ENCODE results near the gene MT4.
A peak's percentile ranks its signal among the peaks of the same experiment; 100 is the strongest.

The MT4 gene

GRCh38 chr16:56564793-56565477 is at the start of gene MT4:
Gene MT4 (plus strand): TSS chr16:56565073. CDS start chr16:56565129, 56 bp downstream.
- no peaks in the 10 kb centered on the region for H3K36me3 ChIP-seq
- H3K9ac ChIP-seq, result no peak within 1 kb of the TSS
- no peak within 1 kb of the TSS for H3K4me3 ChIP-seq
- H4K20me1 ChIP-seq, result no peaks in the 10 kb centered on the region
- H3K4me2 ChIP-seq, result no peak within 1 kb of the TSS
- no peaks in the 10 kb centered on the region for H3K27me3 ChIP-seq
- TF ChIP-seq Cebpa-rat (IDR thresholded peaks at IDR 0.05), result no peak
- H3K27ac ChIP-seq, result no peak within 1 kb of the TSS
- H3K9me3 ChIP-seq, result no peaks in the 10 kb centered on the region
- H3K4me1 ChIP-seq, result peaks cover 14% of the 10 kb centered on the region; the same call in 1 of the 2 replicates

- no peak overlapping the region for H3K4me3 ChIP-seq
Observed at GRCh38 chr16:56515665-56516064, 49.2 kb upstream of the MT4 start.

GRCh38 chr16:56517206-56517605 is 47.7 kb upstream of the MT4 start:
- H3K36me3 ChIP-seq, result peaks cover under 1% of the 10 kb centered on the region; the same call in 1 of the 2 replicates
- peaks cover 23% of the 10 kb centered on the region for H3K4me1 ChIP-seq
- no peak for TF ChIP-seq Cebpa-rat (IDR thresholded peaks at IDR 0.05)
- H3K4me2 ChIP-seq, result no peak overlapping the region
- no peaks in the 10 kb centered on the region for H3K27me3 ChIP-seq
- H3K27ac ChIP-seq, result no peak overlapping the region
- H3K9ac ChIP-seq, result no peak overlapping the region
- H3K9me3 ChIP-seq, result no peaks in the 10 kb centered on the region
- peaks cover 43% of the 10 kb centered on the region for H4K20me1 ChIP-seq
- no peak overlapping the region for H3K4me3 ChIP-seq

More at GRCh38 chr16:56515665-56516064, 49.2 kb upstream of the MT4 start:
- Histone ChIP-seq H3K27ac (no peak overlapping the region), H3K27me3 (no peaks in the 10 kb centered on the region), H3K9me3 (no peaks in the 10 kb centered on the region), H3K4me1 (peaks cover 21% of the 10 kb centered on the region), H4K20me1 (peaks cover 43% of the 10 kb centered on the region), H3K9ac (no peak overlapping the region), H3K36me3 (peaks cover 13% of the 10 kb centered on the region), H3K4me2 (no peak overlapping the region)
- TF ChIP-seq Cebpa-rat (IDR thresholded peaks at IDR 0.05), result no peak

- Histone ChIP-seq H3K36me3 (no peaks in the 10 kb centered on the region), H3K9ac (no peak overlapping the region), H3K27me3 (no peaks in the 10 kb centered on the region), H3K4me3 (no peak overlapping the region), H3K9me3 (no peaks in the 10 kb centered on the region), H4K20me1 (peaks cover 43% of the 10 kb centered on the region), H3K27ac (no peak overlapping the region), H3K4me1 (peaks cover 16% of the 10 kb centered on the region), H3K4me2 (no peak overlapping the region)
- no peak for TF ChIP-seq Cebpa-rat (IDR thresholded peaks at IDR 0.05)
Observed at GRCh38 chr16:56518425-56518824, 46.4 kb upstream of the MT4 start.

GRCh38 chr16:56519459-56520250 is 45.2 kb upstream of the MT4 start, which contains the start of gene BBS2:
Gene BBS2 (minus strand): TSS chr16:56520024. CDS start chr16:56519862, 162 bp downstream.
- H3K4me2 ChIP-seq, result peak within 1 kb of the TSS; percentile 93
- no peaks in the 10 kb centered on the region for H3K36me3 ChIP-seq
- H3K9ac ChIP-seq, result peak within 1 kb of the TSS; percentile 72
- H3K27me3 ChIP-seq, result no peaks in the 10 kb centered on the region
- H3K4me3 ChIP-seq, result peak within 1 kb of the TSS; percentile 91
- H3K9me3 ChIP-seq, result no peaks in the 10 kb centered on the region
- 0 out of 2 replicates have a peak within 1 kb of the TSS, but pooled peaks have one; percentile 20 for H3K27ac ChIP-seq
- peaks cover 16% of the 10 kb centered on the region for H3K4me1 ChIP-seq
- peaks cover 39% of the 10 kb centered on the region for H4K20me1 ChIP-seq
- TF ChIP-seq Cebpa-rat (IDR thresholded peaks at IDR 0.05), result no peak

- no peak for TF ChIP-seq Cebpa-rat (IDR thresholded peaks at IDR 0.05)
- H4K20me1 ChIP-seq, result peaks cover 34% of the 10 kb centered on the region
- H3K27ac ChIP-seq, result no peak overlapping the region
- peak overlapping the region; percentile 91 for H3K4me3 ChIP-seq
- H3K27me3 ChIP-seq, result no peaks in the 10 kb centered on the region
- no peaks in the 10 kb centered on the region for H3K9me3 ChIP-seq
- H3K4me2 ChIP-seq, result peak overlapping the region; percentile 93
- no peaks in the 10 kb centered on the region for H3K36me3 ChIP-seq
- peaks cover 16% of the 10 kb centered on the region for H3K4me1 ChIP-seq
- peak overlapping the region; percentile 72; the same call in 1 of the 2 replicates for H3K9ac ChIP-seq
Observed at GRCh38 chr16:56520251-56520577, 44.7 kb upstream of the MT4 start.

- H3K9ac ChIP-seq, result no peak overlapping the region
- H3K4me2 ChIP-seq, result no peak overlapping the region
- TF ChIP-seq Cebpa-rat (IDR thresholded peaks at IDR 0.05), result no peak
- H3K27me3 ChIP-seq, result no peaks in the 10 kb centered on the region
- peaks cover 6% of the 10 kb centered on the region for H3K4me1 ChIP-seq
- no peaks in the 10 kb centered on the region for H3K9me3 ChIP-seq
- H3K4me3 ChIP-seq, result no peak overlapping the region
- no peaks in the 10 kb centered on the region for H3K36me3 ChIP-seq
- no peak overlapping the region for H3K27ac ChIP-seq
- no peaks in the 10 kb centered on the region for H4K20me1 ChIP-seq
Observed at GRCh38 chr16:56525236-56525635, 39.6 kb upstream of the MT4 start.

GRCh38 chr16:56530872-56531271 is 34.0 kb upstream of the MT4 start:
- H3K4me2 ChIP-seq, result no peak overlapping the region
- H3K36me3 ChIP-seq, result no peaks in the 10 kb centered on the region
- no peak overlapping the region for H3K4me3 ChIP-seq
- no peak for TF ChIP-seq Cebpa-rat (IDR thresholded peaks at IDR 0.05)
- H3K27me3 ChIP-seq, result no peaks in the 10 kb centered on the region
- H3K4me1 ChIP-seq, result no peaks in the 10 kb centered on the region
- H3K27ac ChIP-seq, result no peak overlapping the region
- no peak overlapping the region for H3K9ac ChIP-seq
- H4K20me1 ChIP-seq, result no peaks in the 10 kb centered on the region
- H3K9me3 ChIP-seq, result no peaks in the 10 kb centered on the region

GRCh38 chr16:56532714-56533113 is 32.2 kb upstream of the MT4 start:
- Histone ChIP-seq H3K9ac (no peak overlapping the region), H3K27me3 (no peaks in the 10 kb centered on the region), H3K36me3 (no peaks in the 10 kb centered on the region), H3K4me1 (no peaks in the 10 kb centered on the region), H3K9me3 (no peaks in the 10 kb centered on the region), H3K4me2 (no peak overlapping the region), H3K4me3 (no peak overlapping the region), H4K20me1 (no peaks in the 10 kb centered on the region), H3K27ac (no peak overlapping the region)
- no peak for TF ChIP-seq Cebpa-rat (IDR thresholded peaks at IDR 0.05)

- no peak for TF ChIP-seq Cebpa-rat (IDR thresholded peaks at IDR 0.05)
- H4K20me1 ChIP-seq, result no peaks in the 10 kb centered on the region
Observed at GRCh38 chr16:56534847-56535383, 30.0 kb upstream of the MT4 start.

More at GRCh38 chr16:56534847-56535383, 30.0 kb upstream of the MT4 start:
- no peaks in the 10 kb centered on the region for H3K4me1 ChIP-seq
- no peak overlapping the region for H3K27ac ChIP-seq
- H3K36me3 ChIP-seq, result no peaks in the 10 kb centered on the region
- H3K27me3 ChIP-seq, result no peaks in the 10 kb centered on the region
- H3K9ac ChIP-seq, result no peak overlapping the region
- H3K4me3 ChIP-seq, result no peak overlapping the region
- H3K9me3 ChIP-seq, result no peaks in the 10 kb centered on the region
- H3K4me2 ChIP-seq, result no peak overlapping the region
